ENCODE results near the gene RAPGEF1. TPM values are rescaled to one million over a fixed set of nuclear protein-coding genes. Genes with fewer than 3 reads are reported as not detected.

Gene RAPGEF1
- total and polyA plus RNA-seq, 2 donors (not counting 3 experiments of a cell fraction or from before 2014, with no cell fraction given): 50.0 to 124 TPM

GRCh38 chr9:131731237-131731636 is 8.6 kb downstream of the RAPGEF1 start:
- Histone ChIP-seq H3K9me3 (replicated peaks; ENCODE audit: control insufficient read depth, insufficient read depth, low read length) (no peaks in the 10 kb centered on the region), H3K9ac (replicated peaks; ENCODE audit: extremely low read depth, insufficient read depth, low read length) (no peak overlapping the region), H3K27ac (ENCODE audit: insufficient read depth, low read depth, low read length) (no peak overlapping the region), H3K27me3 (ENCODE audit: control insufficient read depth in 2 of 2, insufficient read depth in 2 of 2, low read length in 2 of 2) (no peaks in the 10 kb centered on the region), H3K4me3 (replicated peaks in 1 of 3; ENCODE audit: insufficient read depth in 1 of 3, low read depth in 1 of 3, low read length in 3 of 3) (no peak overlapping the region), H3K4me2 (ENCODE audit: insufficient read depth, low read length) (no peak overlapping the region), H3K36me3 (ENCODE audit: control insufficient read depth in 2 of 2, extremely low read depth in 1 of 2, insufficient read depth in 2 of 2, low read length in 2 of 2) (no peaks in the 10 kb centered on the region), H3K4me1 (ENCODE audit: control insufficient read depth, extremely low read depth, insufficient read depth, low read length) (peaks cover 80% of the 10 kb centered on the region), H4K20me1 (replicated peaks; ENCODE audit: control insufficient read depth, extremely low read depth, insufficient read depth, low read length) (no peaks in the 10 kb centered on the region), H3K9me1 (replicated peaks; ENCODE audit: control insufficient read depth, extremely low read depth, insufficient read depth, low read length) (no peaks in the 10 kb centered on the region), H3K79me2 (ENCODE audit: control insufficient read depth, insufficient read depth, low read length) (peaks cover 88% of the 10 kb centered on the region), H2AFZ (ENCODE audit: low read depth, low read length) (no peak overlapping the region)
- intact Hi-C loops (cut with micrococcal nuclease): no loop called here
- CTCF ChIA-PET: interaction anchor here (1.0 to 1.5 kb wide), 2 partner anchors 8 to 12 kb away, joined by 5 to 6 read pairs; no protein-coding TSS in a partner anchor
- no peak for FAIRE-seq
- POLR2A ChIA-PET: interaction anchor here (0.6 to 1.2 kb wide), 3 partner anchors 9 to 96 kb away, joined by 3 to 7 read pairs (median 3); no protein-coding TSS in a partner anchor
- DNase-seq (ENCODE audit: low read depth, low spot score): peak; percentile 24
- dilution Hi-C loops (cut with MboI; ENCODE audit: extremely low pct_ligation_motif_present, low sequenced_read_pairs): no loop called here
- BruUV-seq (replicated peaks): no TSS peak
- TF ChIP-seq, protein P1, sequence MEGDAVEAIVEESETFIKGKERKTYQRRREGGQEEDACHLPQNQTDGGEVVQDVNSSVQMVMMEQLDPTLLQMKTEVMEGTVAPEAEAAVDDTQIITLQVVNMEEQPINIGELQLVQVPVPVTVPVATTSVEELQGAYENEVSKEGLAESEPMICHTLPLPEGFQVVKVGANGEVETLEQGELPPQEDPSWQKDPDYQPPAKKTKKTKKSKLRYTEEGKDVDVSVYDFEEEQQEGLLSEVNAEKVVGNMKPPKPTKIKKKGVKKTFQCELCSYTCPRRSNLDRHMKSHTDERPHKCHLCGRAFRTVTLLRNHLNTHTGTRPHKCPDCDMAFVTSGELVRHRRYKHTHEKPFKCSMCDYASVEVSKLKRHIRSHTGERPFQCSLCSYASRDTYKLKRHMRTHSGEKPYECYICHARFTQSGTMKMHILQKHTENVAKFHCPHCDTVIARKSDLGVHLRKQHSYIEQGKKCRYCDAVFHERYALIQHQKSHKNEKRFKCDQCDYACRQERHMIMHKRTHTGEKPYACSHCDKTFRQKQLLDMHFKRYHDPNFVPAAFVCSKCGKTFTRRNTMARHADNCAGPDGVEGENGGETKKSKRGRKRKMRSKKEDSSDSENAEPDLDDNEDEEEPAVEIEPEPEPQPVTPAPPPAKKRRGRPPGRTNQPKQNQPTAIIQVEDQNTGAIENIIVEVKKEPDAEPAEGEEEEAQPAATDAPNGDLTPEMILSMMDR (IDR thresholded peaks at IDR 0.05; ENCODE audit: extremely low read depth in 1 of 2, insufficient read depth in 1 of 2, low read depth in 1 of 2, low read length in 2 of 2): no peak
- TF ChIP-seq FOS (IDR thresholded peaks at IDR 0.05; ENCODE audit: borderline replicate concordance, insufficient read depth, low read length): peak; percentile 32

- no peak overlapping the region for H3K4me3 ChIP-seq (replicated peaks in 1 of 3; ENCODE audit: insufficient read depth in 1 of 3, low read depth in 1 of 3, low read length in 3 of 3)
- H2AFZ ChIP-seq (ENCODE audit: low read depth, low read length): no peak overlapping the region
- H3K9me1 ChIP-seq (replicated peaks; ENCODE audit: control insufficient read depth, extremely low read depth, insufficient read depth, low read length): no peaks in the 10 kb centered on the region
- TF ChIP-seq MYC (IDR thresholded peaks at IDR 0.05; ENCODE audit: low read depth, low read length) (no peak), EZH2 (IDR thresholded peaks at IDR 0.05; ENCODE audit: borderline replicate concordance, low read depth, low read length, severe bottlenecking) (no peak), FOS (IDR thresholded peaks at IDR 0.05; ENCODE audit: borderline replicate concordance, insufficient read depth, low read length) (no peak), POLR2A (IDR thresholded peaks at IDR 0.05; ENCODE audit: low read depth, low read length) (no peak), MAX (IDR thresholded peaks at IDR 0.05; ENCODE audit: insufficient read depth, insufficient read length) (no peak)
- peak overlapping the region; percentile 14 for H3K9ac ChIP-seq (replicated peaks; ENCODE audit: extremely low read depth, insufficient read depth, low read length)
- H3K9me3 ChIP-seq (replicated peaks; ENCODE audit: control insufficient read depth, insufficient read depth, low read length): no peaks in the 10 kb centered on the region
- H4K20me1 ChIP-seq (replicated peaks; ENCODE audit: control insufficient read depth, extremely low read depth, insufficient read depth, low read length): no peaks in the 10 kb centered on the region
- peaks cover 57% of the 10 kb centered on the region for H3K4me1 ChIP-seq (ENCODE audit: control insufficient read depth, extremely low read depth, insufficient read depth, low read length)
- H3K27ac ChIP-seq (ENCODE audit: insufficient read depth, low read depth, low read length): peak overlapping the region; percentile 3
- ChIA-PET CTCF (interaction anchor here (1.0 to 3.0 kb wide), 8 partner anchors 10 to 441 kb away, joined by 3 to 14 read pairs (median 6); partner anchors contain the start of gene RAPGEF1), POLR2A (interaction anchor here (1.0 kb wide), 1 partner anchor 14 kb away, joined by 5 read pairs; no protein-coding TSS in a partner anchor)
- DNase-seq (ENCODE audit: low read depth, low spot score) (peak; percentile 39), FAIRE-seq (no peak)
- no peak overlapping the region for H3K4me2 ChIP-seq (ENCODE audit: insufficient read depth, low read length)
- H3K27me3 ChIP-seq (ENCODE audit: control insufficient read depth in 2 of 2, insufficient read depth in 2 of 2, low read length in 2 of 2): no peaks in the 10 kb centered on the region
- BruUV-seq (replicated peaks): no TSS peak
- dilution Hi-C loops (cut with MboI; ENCODE audit: extremely low pct_ligation_motif_present, low sequenced_read_pairs): no loop called here
- intact Hi-C loops (cut with micrococcal nuclease): no loop called here
- H3K79me2 ChIP-seq (ENCODE audit: control insufficient read depth, insufficient read depth, low read length): peaks cover 88% of the 10 kb centered on the region
- H3K36me3 ChIP-seq (ENCODE audit: control insufficient read depth in 2 of 2, extremely low read depth in 1 of 2, insufficient read depth in 2 of 2, low read length in 2 of 2): no peaks in the 10 kb centered on the region
Observed at GRCh38 chr9:131728961-131729360, 10.9 kb downstream of the RAPGEF1 start.
